Measurements from ENCODE around the gene C12orf56. TPM values are rescaled to one million over a fixed set of nuclear protein-coding genes. Genes with fewer than 3 reads are reported as not detected.
A peak's percentile ranks its signal among the peaks of the same experiment; 100 is the strongest.

C12orf56 gene
- polyA plus RNA-seq, 1 donor (not counting 4 experiments of a cell fraction or from before 2014, with no cell fraction given), result 0.14 TPM

DNA sequence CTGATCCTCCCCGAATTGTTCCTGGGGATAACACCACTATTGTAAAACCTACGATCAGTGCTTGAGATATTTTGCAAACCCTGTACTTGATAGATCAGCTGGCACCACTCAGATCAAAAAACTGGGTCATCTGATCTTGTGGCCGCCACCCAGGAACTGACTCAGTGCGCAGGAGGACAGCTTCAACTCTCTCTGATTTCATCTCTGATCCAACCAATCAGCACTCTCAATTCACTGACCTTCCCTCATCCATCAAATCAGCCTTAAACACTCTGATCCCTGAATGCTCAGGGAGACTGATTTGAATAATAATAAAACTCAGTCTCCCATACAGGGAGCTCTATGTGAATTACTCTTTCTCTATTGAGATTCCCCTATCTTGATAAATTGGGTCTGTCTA lies 9.5 kb upstream of the C12orf56 start:
- peak overlapping the region; percentile 36 for H2AFZ ChIP-seq (ENCODE audit: control insufficient read depth, low read length)
- TF ChIP-seq, protein P1, sequence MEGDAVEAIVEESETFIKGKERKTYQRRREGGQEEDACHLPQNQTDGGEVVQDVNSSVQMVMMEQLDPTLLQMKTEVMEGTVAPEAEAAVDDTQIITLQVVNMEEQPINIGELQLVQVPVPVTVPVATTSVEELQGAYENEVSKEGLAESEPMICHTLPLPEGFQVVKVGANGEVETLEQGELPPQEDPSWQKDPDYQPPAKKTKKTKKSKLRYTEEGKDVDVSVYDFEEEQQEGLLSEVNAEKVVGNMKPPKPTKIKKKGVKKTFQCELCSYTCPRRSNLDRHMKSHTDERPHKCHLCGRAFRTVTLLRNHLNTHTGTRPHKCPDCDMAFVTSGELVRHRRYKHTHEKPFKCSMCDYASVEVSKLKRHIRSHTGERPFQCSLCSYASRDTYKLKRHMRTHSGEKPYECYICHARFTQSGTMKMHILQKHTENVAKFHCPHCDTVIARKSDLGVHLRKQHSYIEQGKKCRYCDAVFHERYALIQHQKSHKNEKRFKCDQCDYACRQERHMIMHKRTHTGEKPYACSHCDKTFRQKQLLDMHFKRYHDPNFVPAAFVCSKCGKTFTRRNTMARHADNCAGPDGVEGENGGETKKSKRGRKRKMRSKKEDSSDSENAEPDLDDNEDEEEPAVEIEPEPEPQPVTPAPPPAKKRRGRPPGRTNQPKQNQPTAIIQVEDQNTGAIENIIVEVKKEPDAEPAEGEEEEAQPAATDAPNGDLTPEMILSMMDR (optimal IDR thresholded peaks at IDR 0.05 in 1 of 3, IDR thresholded peaks at IDR 0.05 in 1 of 3, conservative IDR thresholded peaks at IDR 0.05 in 1 of 3; ENCODE audit: extremely low read depth in 1 of 3, insufficient read depth in 2 of 3, low read length in 3 of 3), result no peak
- no peak for TF ChIP-seq EZH2 (IDR thresholded peaks at IDR 0.05; ENCODE audit: low read length)

GRCh38 chr12:64395739-64396138 lies 5.2 kb upstream of the C12orf56 start:
- no peak overlapping the region for H3K27ac ChIP-seq (ENCODE audit: control insufficient read depth, insufficient read depth, low read length)

More for the DNA sequence above, 9.5 kb upstream of the C12orf56 start:
- H3K36me3 ChIP-seq (ENCODE audit: control insufficient read depth in 2 of 2, extremely low read depth in 1 of 2, insufficient read depth in 2 of 2, low read length in 2 of 2), result no peaks in the 10 kb centered on the region
- H3K4me3 ChIP-seq (ENCODE audit: control insufficient read depth in 2 of 3, extremely low read depth in 1 of 3, insufficient read depth in 2 of 3, low read depth in 1 of 3, low read length in 3 of 3), result no peak overlapping the region
- H3K9me3 ChIP-seq (ENCODE audit: control insufficient read depth, low read depth, low read length), result no peaks in the 10 kb centered on the region
- peaks cover 9% of the 10 kb centered on the region for H3K4me1 ChIP-seq (ENCODE audit: control insufficient read depth, extremely low read depth, insufficient read depth, low read length)
- dilution Hi-C loops (cut with MboI; ENCODE audit: extremely low pct_ligation_motif_present, low sequenced_read_pairs), result no loop called here
- FAIRE-seq (peak; percentile 36), DNase-seq (ENCODE audit: low read depth, low spot score) (no peak)
- H3K27me3 ChIP-seq (ENCODE audit: control insufficient read depth, extremely low read depth, insufficient read depth, low read length), result no peaks in the 10 kb centered on the region
- H4K20me1 ChIP-seq (ENCODE audit: control insufficient read depth, extremely low read depth, insufficient read depth, low read length), result no peaks in the 10 kb centered on the region
- no peak overlapping the region for H3K27ac ChIP-seq (ENCODE audit: control insufficient read depth, insufficient read depth, low read length)
- no peak overlapping the region for H3K9ac ChIP-seq (ENCODE audit: control insufficient read depth, extremely low read depth, insufficient read depth, low read length)
- H3K79me2 ChIP-seq (ENCODE audit: control insufficient read depth, insufficient read depth, low read length), result peaks cover 6% of the 10 kb centered on the region
- no peaks in the 10 kb centered on the region for H3K9me1 ChIP-seq (ENCODE audit: control insufficient read depth, extremely low read depth, insufficient read depth, low read length)
- peak overlapping the region; percentile 50 for H3K4me2 ChIP-seq (ENCODE audit: control insufficient read depth, extremely low read depth, insufficient read depth, low read depth, low read length)

More at GRCh38 chr12:64395739-64396138, 5.2 kb upstream of the C12orf56 start:
- Histone ChIP-seq H3K4me3 (ENCODE audit: control insufficient read depth in 2 of 3, extremely low read depth in 1 of 3, insufficient read depth in 2 of 3, low read depth in 1 of 3, low read length in 3 of 3) (no peak overlapping the region), H3K79me2 (ENCODE audit: control insufficient read depth, insufficient read depth, low read length) (no peaks in the 10 kb centered on the region), H2AFZ (ENCODE audit: control insufficient read depth, low read length) (no peak overlapping the region), H3K27me3 (ENCODE audit: control insufficient read depth, extremely low read depth, insufficient read depth, low read length) (no peaks in the 10 kb centered on the region), H3K36me3 (ENCODE audit: control insufficient read depth in 2 of 2, extremely low read depth in 1 of 2, insufficient read depth in 2 of 2, low read length in 2 of 2) (no peaks in the 10 kb centered on the region), H3K4me2 (ENCODE audit: control insufficient read depth, extremely low read depth, insufficient read depth, low read depth, low read length) (no peak overlapping the region), H3K9me1 (ENCODE audit: control insufficient read depth, extremely low read depth, insufficient read depth, low read length) (no peaks in the 10 kb centered on the region), H3K4me1 (ENCODE audit: control insufficient read depth, extremely low read depth, insufficient read depth, low read length) (peaks cover 9% of the 10 kb centered on the region), H3K9ac (ENCODE audit: control insufficient read depth, extremely low read depth, insufficient read depth, low read length) (no peak overlapping the region), H4K20me1 (ENCODE audit: control insufficient read depth, extremely low read depth, insufficient read depth, low read length) (no peaks in the 10 kb centered on the region), H3K9me3 (ENCODE audit: control insufficient read depth, low read depth, low read length) (no peaks in the 10 kb centered on the region)
- dilution Hi-C loops (cut with MboI; ENCODE audit: extremely low pct_ligation_motif_present, low sequenced_read_pairs), result no loop called here
- TF ChIP-seq, protein P1 (optimal IDR thresholded peaks at IDR 0.05 in 1 of 3, IDR thresholded peaks at IDR 0.05 in 1 of 3, conservative IDR thresholded peaks at IDR 0.05 in 1 of 3; ENCODE audit: extremely low read depth in 1 of 3, insufficient read depth in 2 of 3, low read length in 3 of 3), result no peak
- TF ChIP-seq EZH2 (IDR thresholded peaks at IDR 0.05; ENCODE audit: low read length), result no peak
- FAIRE-seq (no peak), DNase-seq (ENCODE audit: low read depth, low spot score) (no peak)

All from keratinocyte (primary cell).